GM23248 (cell line): ENCODE data around the gene RAC2. TPM values are rescaled to one million over a fixed set of nuclear protein-coding genes. Genes with fewer than 3 reads are reported as not detected.

Experiments
- DNase-seq: peaks from one replicate; pipeline ENCODE4 v3.0.0-alpha.2; 2015
- H2AFZ ChIP-seq: fragments of 200-600 bp; sonication (generic); 2 replicates; pipeline ENCODE4 v1.6.1; 2016; ENCODE audit warnings: antibody characterized with exemption
- H3F3A ChIP-seq: fragments of 200-600 bp; sonication (generic); 2 replicates; pipeline ENCODE4 v1.6.1; 2016; ENCODE audit warnings: mild to moderate bottlenecking, antibody characterized with exemption, mixed run types; ENCODE audit not compliant: insufficient read depth
- H3K27ac ChIP-seq: fragments of 200-600 bp; sonication (generic); 2 replicates; pipeline ENCODE4 v1.5.1; 2016; ENCODE audit warnings: mild to moderate bottlenecking
- H3K27me3 ChIP-seq: fragments of 200-600 bp; sonication (generic); replicated peaks from 2 replicates; pipeline ENCODE4 v1.6.1; 2016; ENCODE audit warnings: mild to moderate bottlenecking; ENCODE audit not compliant: insufficient read depth
- H3K36me3 ChIP-seq: fragments of 200-600 bp; sonication (generic); 2 replicates; pipeline ENCODE4 v1.6.1; 2016; ENCODE audit warnings: low read depth, mild to moderate bottlenecking
- H3K4me1 ChIP-seq: fragments of 200-600 bp; sonication (generic); 2 replicates; pipeline ENCODE4 v1.6.1; 2016; ENCODE audit warnings: mild to moderate bottlenecking; ENCODE audit not compliant: insufficient read depth
- H3K4me2 ChIP-seq: fragments of 200-600 bp; sonication (generic); one replicate; pipeline ENCODE4 v1.6.1; 2016; ENCODE audit warnings: mild to moderate bottlenecking; ENCODE audit not compliant: unreplicated experiment
- H3K4me3 ChIP-seq: fragments of 200-600 bp; sonication (generic); 2 replicates; pipeline ENCODE4 v1.5.1; 2016; ENCODE audit warnings: mild to moderate bottlenecking
- H3K79me2 ChIP-seq: fragments of 200-600 bp; sonication (generic); 2 replicates; pipeline ENCODE4 v1.6.1; 2016; ENCODE audit warnings: mild to moderate bottlenecking; ENCODE audit not compliant: insufficient read depth
- H3K9ac ChIP-seq: fragments of 200-600 bp; sonication (generic); 2 replicates; pipeline ENCODE4 v1.6.1; 2016; ENCODE audit warnings: mild to moderate bottlenecking
- H3K9me2 ChIP-seq: fragments of 200-600 bp; sonication (generic); 2 replicates; pipeline ENCODE4 v1.6.1; 2016; ENCODE audit warnings: mixed run types, mild to moderate bottlenecking, moderate library complexity; ENCODE audit not compliant: insufficient read depth
- H3K9me3 ChIP-seq: fragments of 200-600 bp; sonication (generic); one replicate; pipeline ENCODE4 v1.6.1; 2017; ENCODE audit warnings: low read depth
- H4K20me1 ChIP-seq: fragments of 200-600 bp; sonication (generic); 2 replicates; pipeline ENCODE4 v1.6.0; 2016; ENCODE audit not compliant: insufficient read depth
- EZH2 ChIP-seq: fragments of 200-600 bp; sonication (generic); IDR thresholded peaks from 2 replicates; pipeline ENCODE4 v1.6.1; 2018; ENCODE audit warnings: antibody characterized with exemption, mild to moderate bottlenecking; ENCODE audit not compliant: insufficient read depth, poor library complexity, severe bottlenecking
- EZH2phosphoT487 ChIP-seq: fragments of 200-600 bp; sonication (generic); IDR thresholded peaks from 2 replicates; pipeline ENCODE4 v1.6.1; 2018; ENCODE audit warnings: antibody characterized with exemption, moderate library complexity, mild to moderate bottlenecking, low read depth; ENCODE audit not compliant: insufficient read depth
- WGBS, 2 experiments: methylation state at CpG; one replicate each; pipeline ENCODE4 v1.1.6; 2015 to 2017; ENCODE audit warnings: low lambda C conversion rate in 2 of 2, low coverage in 1 of 2; ENCODE audit errors: missing lambda C conversion rate in 2 of 2; 5-methylcytosine and 5-hydroxymethylcytosine counted together
- in situ Hi-C: fragments of 300-500 bp; cut with MboI; formaldehyde crosslinking; loops from 2 replicates; pipeline ENCODE4 v1.15.0; 2020
- polyA plus RNA-seq: library from polyadenylated mRNA; unstranded; fragments of >200 nt; fragmentation: Nextera tagmentation; extraction: Ambion mirVana; gene quantifications from 2 replicates; pipeline ENCODE4 v1.2.1, GENCODE V29; 2016
- total RNA-seq: library from RNA; depleted of rRNA; stranded (reverse); fragments of >200 nt; shearing (Covaris generic); gene quantifications from 2 replicates; pipeline ENCODE4 v1.2.3, GENCODE V29; 2014

RAC2 gene
- total and polyA plus RNA-seq, 2 experiments from 2014 or later, result 34.9 to 35.1 TPM

DNA sequence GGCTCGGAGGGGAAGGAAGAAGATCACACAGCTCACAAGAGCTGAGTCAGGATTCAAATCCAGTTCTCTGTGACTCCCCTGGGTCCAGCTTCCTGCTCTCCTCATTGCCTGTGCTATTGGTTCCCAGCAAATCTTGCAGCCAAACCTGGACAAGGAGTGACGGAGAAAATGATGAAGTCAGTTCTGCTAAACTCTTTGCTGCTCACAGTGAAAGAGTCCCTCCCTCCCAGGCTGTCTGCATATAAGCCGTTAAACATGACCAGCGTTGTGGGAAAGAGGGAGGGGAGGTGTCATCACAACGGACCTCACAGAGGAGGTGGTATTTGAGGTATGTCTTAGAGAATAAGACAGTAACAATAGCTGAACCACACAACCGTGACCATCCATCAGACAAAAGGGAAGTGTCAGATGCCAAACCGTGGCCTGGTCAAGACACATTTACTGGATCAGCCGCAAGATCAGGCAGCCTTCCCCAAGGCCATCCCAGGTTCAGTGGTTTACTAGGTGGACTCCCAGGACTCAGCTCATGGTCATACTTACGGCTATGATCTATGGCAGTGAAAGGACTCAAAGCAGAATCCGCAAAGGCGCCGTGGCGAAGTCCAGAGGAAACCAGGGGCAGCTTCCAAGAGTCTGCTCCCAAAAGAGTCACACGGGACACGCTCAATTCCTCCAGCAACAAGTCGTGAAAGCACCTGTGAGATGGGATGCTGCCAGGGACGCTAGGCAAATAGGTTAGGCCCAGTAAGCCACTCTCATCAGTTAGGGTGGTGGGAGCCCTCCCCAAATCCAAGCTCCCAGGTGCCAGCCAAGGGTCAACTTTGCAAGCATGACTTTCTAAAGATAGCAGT, 35.5 kb upstream of the RAC2 start:
- H4K20me1 ChIP-seq, result no peaks in the 10 kb centered on the region
- H3F3A ChIP-seq, result no peaks in the 10 kb centered on the region
- H3K4me3 ChIP-seq, result no peak overlapping the region
- H3K36me3 ChIP-seq, result no peaks in the 10 kb centered on the region
- no peaks in the 10 kb centered on the region for H3K4me1 ChIP-seq
- H3K27me3 ChIP-seq, result no peaks in the 10 kb centered on the region
- DNase-seq, result no peak
- no peaks in the 10 kb centered on the region for H3K9me2 ChIP-seq
- no peaks in the 10 kb centered on the region for H3K79me2 ChIP-seq
- no peaks in the 10 kb centered on the region for H3K9me3 ChIP-seq
- in situ Hi-C loops, result no loop called here
- H3K9ac ChIP-seq, result no peak overlapping the region
- H2AFZ ChIP-seq, result no peak overlapping the region
- no peak overlapping the region for H3K27ac ChIP-seq
- no peak overlapping the region for H3K4me2 ChIP-seq
- TF ChIP-seq EZH2, result no peak
- TF ChIP-seq EZH2phosphoT487, result no peak
- 72 to 77% methylated on average over 17 of the region's 17 CpGs for WGBS, 2 experiments

- Histone ChIP-seq H3K79me2 (no peaks in the 10 kb centered on the region), H2AFZ (no peak overlapping the region), H4K20me1 (no peaks in the 10 kb centered on the region), H3F3A (no peaks in the 10 kb centered on the region), H3K4me1 (peaks cover 3% of the 10 kb centered on the region), H3K9ac (no peak overlapping the region), H3K27ac (no peak overlapping the region), H3K9me3 (no peaks in the 10 kb centered on the region), H3K4me2 (no peak overlapping the region), H3K4me3 (no peak overlapping the region), H3K9me2 (no peaks in the 10 kb centered on the region), H3K27me3 (no peaks in the 10 kb centered on the region), H3K36me3 (no peaks in the 10 kb centered on the region)
- 38 to 45% methylated on average over 5 of the region's 5 CpGs for WGBS, 2 experiments
- no peak for TF ChIP-seq EZH2phosphoT487
- in situ Hi-C loops, result no loop called here
- DNase-seq, result no peak
These were observed 34.2 kb upstream of the RAC2 start for GRCh38 chr22:37278261-37278660.

- DNase-seq, result no peak
- in situ Hi-C loops, result no loop called here
These were observed 33.3 kb upstream of the RAC2 start for GRCh38 chr22:37277384-37277783.

DNA sequence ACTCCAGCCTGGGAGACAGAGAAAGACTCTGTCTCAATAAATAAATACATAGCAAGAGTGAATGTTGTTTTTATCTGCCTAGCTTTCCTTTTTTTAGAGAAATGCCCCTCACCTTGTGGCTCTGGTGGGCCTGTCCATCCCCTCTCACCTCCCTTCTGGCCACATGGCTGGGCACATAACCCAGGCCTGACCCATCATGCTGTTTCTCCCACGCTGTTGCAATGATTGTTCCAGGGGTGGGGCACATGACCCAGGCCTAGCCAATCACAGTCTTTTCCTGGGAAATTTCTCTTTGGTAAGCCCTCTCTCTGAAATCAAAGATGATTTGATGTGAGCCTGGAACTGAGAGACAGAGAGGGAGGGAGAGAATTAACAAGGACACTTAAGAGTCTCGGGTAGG, 32.7 kb upstream of the RAC2 start:
- H3K36me3 ChIP-seq, result no peaks in the 10 kb centered on the region
- no peak overlapping the region for H3K27ac ChIP-seq
- no peaks in the 10 kb centered on the region for H3K27me3 ChIP-seq
- no peak overlapping the region for H2AFZ ChIP-seq
- no peak overlapping the region for H3K4me2 ChIP-seq
- WGBS, 2 experiments, result 63 to 65% methylated on average over 2 of the region's 2 CpGs
- no peaks in the 10 kb centered on the region for H3K9me2 ChIP-seq
- H3F3A ChIP-seq, result no peaks in the 10 kb centered on the region
- H3K4me1 ChIP-seq, result peaks cover 11% of the 10 kb centered on the region
- H3K9me3 ChIP-seq, result no peaks in the 10 kb centered on the region
- no peak for DNase-seq
- no peaks in the 10 kb centered on the region for H3K79me2 ChIP-seq
- no peak overlapping the region for H3K9ac ChIP-seq
- in situ Hi-C loops, result no loop called here
- no peak for TF ChIP-seq EZH2
- TF ChIP-seq EZH2phosphoT487, result no peak
- no peaks in the 10 kb centered on the region for H4K20me1 ChIP-seq
- no peak overlapping the region for H3K4me3 ChIP-seq

More at GRCh38 chr22:37277384-37277783, 33.3 kb upstream of the RAC2 start:
- Histone ChIP-seq H2AFZ (no peak overlapping the region), H3K4me3 (no peak overlapping the region), H3K27ac (no peak overlapping the region), H3K4me1 (peaks cover 8% of the 10 kb centered on the region), H3K9me2 (no peaks in the 10 kb centered on the region), H3K4me2 (no peak overlapping the region), H3K27me3 (no peaks in the 10 kb centered on the region), H3K79me2 (no peaks in the 10 kb centered on the region), H3K9ac (no peak overlapping the region), H3K9me3 (no peaks in the 10 kb centered on the region), H3K36me3 (no peaks in the 10 kb centered on the region), H3F3A (no peaks in the 10 kb centered on the region), H4K20me1 (no peaks in the 10 kb centered on the region)
- TF ChIP-seq EZH2, result no peak
- TF ChIP-seq EZH2phosphoT487, result no peak
- 65 to 70% methylated on average over 11 of the region's 11 CpGs for WGBS, 2 experiments
